Mesothelial cell of epicardium (in vitro differentiated cells): ENCODE results near the gene AURKAIP1. TPM values are rescaled to one million over a fixed set of nuclear protein-coding genes. Genes with fewer than 3 reads are reported as not detected.
A peak's percentile ranks its signal among the peaks of the same experiment; 100 is the strongest.

Experiments used
- DNase-seq, 2 experiments: peaks; one replicate each; pipeline ENCODE4 v3.0.0; 2021; ENCODE audit warnings: low spot score in 2 of 2; ENCODE audit not compliant: unreplicated experiment in 2 of 2
- H3K27ac Mint-ChIP-seq: 2 replicates; pipeline ENCODE4 v1.8.0; 2021; ENCODE audit warnings: mixed read lengths
- H3K27me3 Mint-ChIP-seq: 2 replicates; pipeline ENCODE4 v1.8.0; 2021; ENCODE audit warnings: low read depth, mixed read lengths
- H3K36me3 Mint-ChIP-seq: 2 replicates; pipeline ENCODE4 v1.8.0; 2021; ENCODE audit warnings: mixed read lengths
- H3K4me1 Mint-ChIP-seq: 2 replicates; pipeline ENCODE4 v1.8.0; 2021; ENCODE audit warnings: mixed read lengths
- H3K4me3 Mint-ChIP-seq: 2 replicates; pipeline ENCODE4 v1.8.0; 2021; ENCODE audit warnings: mild to moderate bottlenecking, moderate library complexity, mixed read lengths
- H3K9me3 Mint-ChIP-seq: 2 replicates; pipeline ENCODE4 v1.8.0; 2021; ENCODE audit warnings: mixed read lengths
- CTCF ChIP-seq: fragments of 200-600 bp; sonication (generic); IDR thresholded peaks from one replicate; pipeline ENCODE4 v1.5.0; 2021; ENCODE audit warnings: antibody characterized with exemption; ENCODE audit not compliant: unreplicated experiment
- total RNA-seq: library from RNA; stranded (reverse); gene quantifications from 3 replicates; pipeline ENCODE4 v1.2.1, GENCODE V29; 2021

AURKAIP1 gene
- total RNA-seq, result 75.5 to 78.6 TPM (median 78.3 TPM) in 3 replicates

GRCh38 chr1:1374929-1375662 lies at the start of gene AURKAIP1:
TSS of gene AURKAIP1 (minus strand) at chr1:1375207. CDS start at chr1:1374756, 451 bp downstream.
- peak; percentile 95 to 98 for DNase-seq
- peak within 1 kb of the TSS; percentile 83 for H3K4me3 Mint-ChIP-seq
- no peak for TF ChIP-seq CTCF
- peak within 1 kb of the TSS; percentile 94 for H3K27ac Mint-ChIP-seq
- H3K36me3 Mint-ChIP-seq, result no peaks in the 10 kb centered on the region
- no peaks in the 10 kb centered on the region for H3K9me3 Mint-ChIP-seq
- H3K27me3 Mint-ChIP-seq, result no peaks in the 10 kb centered on the region
- peaks cover 14% of the 10 kb centered on the region for H3K4me1 Mint-ChIP-seq

GRCh38 chr1:1424707-1425106 lies 49.7 kb upstream of the AURKAIP1 start:
- DNase-seq, result no peak
- TF ChIP-seq CTCF, result no peak
- H3K27ac Mint-ChIP-seq, result peak overlapping the region; percentile 77
- H3K36me3 Mint-ChIP-seq, result no peaks in the 10 kb centered on the region
- no peaks in the 10 kb centered on the region for H3K27me3 Mint-ChIP-seq
- H3K4me1 Mint-ChIP-seq, result peaks cover 37% of the 10 kb centered on the region
- no peak overlapping the region for H3K4me3 Mint-ChIP-seq
- H3K9me3 Mint-ChIP-seq, result no peaks in the 10 kb centered on the region

GRCh38 chr1:1423245-1423597 lies 48.2 kb upstream of the AURKAIP1 start:
- Mint-ChIP-seq H3K4me3 (no peak overlapping the region), H3K27me3 (no peaks in the 10 kb centered on the region), H3K9me3 (no peaks in the 10 kb centered on the region), H3K36me3 (no peaks in the 10 kb centered on the region), H3K27ac (peak overlapping the region; percentile 96), H3K4me1 (peaks cover 36% of the 10 kb centered on the region)
- DNase-seq, result no peak
- TF ChIP-seq CTCF, result no peak

GRCh38 chr1:1422465-1423244 lies 47.6 kb upstream of the AURKAIP1 start:
- H3K36me3 Mint-ChIP-seq, result no peaks in the 10 kb centered on the region
- H3K27me3 Mint-ChIP-seq, result no peaks in the 10 kb centered on the region
- H3K27ac Mint-ChIP-seq, result peak overlapping the region; percentile 96
- no peaks in the 10 kb centered on the region for H3K9me3 Mint-ChIP-seq
- H3K4me3 Mint-ChIP-seq, result no peak overlapping the region
- peaks cover 39% of the 10 kb centered on the region for H3K4me1 Mint-ChIP-seq
- no peak for TF ChIP-seq CTCF
- peak in 1 of 2 experiments; percentile 50 for DNase-seq

- Mint-ChIP-seq H3K9me3 (no peaks in the 10 kb centered on the region), H3K4me3 (no peak overlapping the region), H3K27me3 (no peaks in the 10 kb centered on the region), H3K36me3 (no peaks in the 10 kb centered on the region), H3K4me1 (peaks cover 45% of the 10 kb centered on the region), H3K27ac (peak overlapping the region; percentile 96)
- TF ChIP-seq CTCF, result no peak
- no peak for DNase-seq
These were observed 47.0 kb upstream of the AURKAIP1 start for GRCh38 chr1:1421907-1422464.
